Left hindlimb (tissue), 1 donor: ENCODE measurements around the gene PSD.
"Not testable (repeated sequence)": the region's sequence is repeated elsewhere in the genome, so short reads cannot be mapped to it uniquely, and the experiment has no call there.

ENCODE experiments used
- DNase-seq: peaks from one replicate; pipeline ENCODE4 v3.0.0-alpha.2; 2018

PSD gene

DNA sequence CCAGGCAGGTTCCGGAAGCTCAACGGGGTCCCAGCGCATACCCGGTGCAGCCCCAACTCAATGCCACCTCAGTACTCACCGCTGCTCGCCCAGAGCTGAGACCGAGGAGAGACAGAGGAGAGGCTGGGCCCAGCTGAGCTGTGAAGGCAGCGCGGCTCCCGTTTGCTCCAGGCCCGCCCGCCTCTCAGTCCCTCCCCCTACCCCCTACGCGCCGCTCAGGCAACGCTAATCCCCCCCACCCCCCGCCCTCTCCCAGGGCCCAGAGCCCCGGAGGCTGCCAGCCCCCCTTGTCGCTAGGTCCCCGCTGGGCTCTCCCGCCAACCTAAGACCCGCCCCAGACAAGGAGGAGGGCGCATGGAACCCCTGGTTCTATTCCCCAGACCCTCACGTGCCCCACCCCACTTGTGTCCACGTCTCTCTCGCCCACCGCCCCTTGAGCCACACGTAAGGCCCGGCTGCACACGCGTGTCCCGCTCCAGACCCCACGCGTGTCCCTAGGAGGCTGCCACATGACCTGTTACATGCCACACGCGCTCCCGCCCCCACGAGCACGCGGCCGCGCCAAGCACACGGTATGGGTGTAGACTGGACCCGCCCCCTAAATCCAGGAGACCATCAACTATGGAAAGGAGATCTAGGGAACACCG, at the start of gene PSD:
Gene PSD (minus strand): TSS at position 164 of the 647 bp plus-strand sequence. CDS start 1,747 bp downstream, outside the sequence.
- peak; percentile 26 for DNase-seq

DNA sequence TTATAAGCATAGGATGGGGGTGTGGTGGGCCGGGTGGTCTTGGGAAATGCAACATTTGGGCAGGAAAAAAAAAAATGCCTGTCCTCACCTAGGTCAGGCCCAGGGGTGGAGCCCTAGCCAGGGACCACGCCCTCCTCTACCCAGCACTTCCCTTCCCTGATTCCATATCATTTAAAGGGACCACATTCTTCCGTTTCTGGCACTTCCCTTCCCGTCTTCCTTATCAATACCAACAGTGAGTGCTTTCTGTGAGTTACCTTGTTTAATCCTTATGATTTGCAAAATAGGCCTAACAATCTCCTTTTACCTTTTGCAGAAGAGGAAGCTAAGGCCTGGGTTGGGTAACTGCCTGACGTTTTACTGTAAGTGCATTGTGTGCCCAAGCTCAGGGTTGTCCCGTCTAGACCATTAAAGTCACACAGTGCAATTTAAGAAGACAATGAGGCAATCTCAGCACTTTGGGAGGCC, 49.4 kb upstream of the PSD start:
- no peak for DNase-seq

DNA sequence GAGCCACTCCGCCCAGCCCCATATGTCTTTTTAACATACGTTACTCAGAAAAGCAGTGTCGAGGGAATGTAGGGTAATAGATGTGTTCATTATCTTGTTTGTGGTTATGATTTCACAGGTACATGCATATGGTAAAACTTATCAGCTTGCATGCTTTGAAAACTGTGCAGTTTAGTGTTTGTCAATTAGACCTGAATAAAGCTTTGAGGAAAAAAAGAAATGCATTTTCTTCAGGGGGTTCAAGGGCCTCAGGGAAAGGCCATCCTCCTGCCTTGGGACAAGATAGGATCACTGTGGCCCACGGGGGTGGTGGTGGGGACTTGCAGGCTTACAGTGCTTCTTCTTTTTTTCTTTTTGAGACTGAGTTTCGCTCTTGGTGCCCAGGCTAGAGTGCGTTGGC, 48.7 kb upstream of the PSD start:
- no peak for DNase-seq

DNA sequence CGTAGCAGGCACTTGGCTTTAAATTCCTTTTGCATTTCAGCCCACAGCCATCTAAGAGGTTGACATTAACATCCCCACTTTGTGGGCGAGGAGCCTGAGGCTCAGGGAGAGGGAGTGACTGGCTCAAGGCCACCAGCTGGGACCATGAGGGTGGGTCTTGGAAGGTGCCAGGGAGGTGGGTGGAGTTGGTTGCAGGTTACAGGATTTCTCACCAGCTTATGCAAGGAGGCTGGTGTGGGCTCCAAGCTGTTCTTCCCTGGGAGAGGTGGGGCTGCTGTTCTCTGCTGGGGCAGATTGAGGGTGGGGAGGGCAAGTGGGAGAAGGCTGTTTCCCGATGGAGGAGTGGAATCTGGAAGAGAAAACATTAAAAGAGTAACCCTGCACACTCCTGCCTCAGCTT, 46.9 kb upstream of the PSD start:
- no peak for DNase-seq

DNA sequence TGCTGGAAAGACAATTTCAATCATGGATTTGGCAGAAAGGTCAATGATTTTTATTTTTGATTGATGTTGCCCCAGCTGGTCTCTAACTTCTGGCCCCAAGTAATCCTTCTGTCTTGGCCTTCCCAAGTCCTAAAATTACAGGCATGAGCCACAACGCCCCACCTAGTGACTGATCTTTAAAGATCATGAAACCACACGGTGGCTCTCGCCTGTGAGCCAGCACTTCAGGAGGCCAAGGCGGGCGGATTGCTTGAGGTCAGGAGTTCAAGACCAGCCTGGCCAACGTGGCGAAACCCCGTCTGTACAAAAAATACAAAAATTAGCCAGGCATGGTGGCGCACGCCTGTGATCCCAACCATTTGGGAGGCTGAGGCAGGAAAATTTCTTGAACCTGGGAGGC, 45.4 kb upstream of the PSD start:
- DNase-seq, result no peak

DNA sequence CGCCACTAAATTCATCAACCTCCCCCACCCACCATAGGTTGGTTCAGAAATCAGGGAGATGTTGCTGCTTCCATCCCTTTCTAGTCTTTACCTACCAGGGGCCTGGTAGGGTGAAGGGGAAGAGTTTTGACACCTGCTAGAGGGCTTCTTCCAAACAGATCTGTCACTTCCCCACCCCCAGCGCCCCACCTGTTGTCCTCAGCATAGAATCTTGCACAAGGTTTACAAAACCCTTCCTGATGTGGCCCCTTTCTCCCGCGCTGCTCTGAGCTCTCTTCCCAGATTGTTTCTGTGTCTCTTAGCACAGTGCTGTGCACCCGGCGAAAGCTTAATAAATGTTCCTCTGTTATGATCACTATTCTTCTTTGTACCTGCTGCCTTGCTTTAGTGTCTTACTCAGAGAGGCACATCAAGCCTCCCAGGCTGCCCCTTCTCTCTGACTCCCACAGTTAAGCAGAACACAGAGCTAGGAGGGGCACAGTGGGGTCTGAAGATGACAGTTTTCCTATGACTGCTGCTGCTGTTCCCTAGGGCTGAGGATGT, 44.0 kb upstream of the PSD start:
- DNase-seq, result no peak

DNA sequence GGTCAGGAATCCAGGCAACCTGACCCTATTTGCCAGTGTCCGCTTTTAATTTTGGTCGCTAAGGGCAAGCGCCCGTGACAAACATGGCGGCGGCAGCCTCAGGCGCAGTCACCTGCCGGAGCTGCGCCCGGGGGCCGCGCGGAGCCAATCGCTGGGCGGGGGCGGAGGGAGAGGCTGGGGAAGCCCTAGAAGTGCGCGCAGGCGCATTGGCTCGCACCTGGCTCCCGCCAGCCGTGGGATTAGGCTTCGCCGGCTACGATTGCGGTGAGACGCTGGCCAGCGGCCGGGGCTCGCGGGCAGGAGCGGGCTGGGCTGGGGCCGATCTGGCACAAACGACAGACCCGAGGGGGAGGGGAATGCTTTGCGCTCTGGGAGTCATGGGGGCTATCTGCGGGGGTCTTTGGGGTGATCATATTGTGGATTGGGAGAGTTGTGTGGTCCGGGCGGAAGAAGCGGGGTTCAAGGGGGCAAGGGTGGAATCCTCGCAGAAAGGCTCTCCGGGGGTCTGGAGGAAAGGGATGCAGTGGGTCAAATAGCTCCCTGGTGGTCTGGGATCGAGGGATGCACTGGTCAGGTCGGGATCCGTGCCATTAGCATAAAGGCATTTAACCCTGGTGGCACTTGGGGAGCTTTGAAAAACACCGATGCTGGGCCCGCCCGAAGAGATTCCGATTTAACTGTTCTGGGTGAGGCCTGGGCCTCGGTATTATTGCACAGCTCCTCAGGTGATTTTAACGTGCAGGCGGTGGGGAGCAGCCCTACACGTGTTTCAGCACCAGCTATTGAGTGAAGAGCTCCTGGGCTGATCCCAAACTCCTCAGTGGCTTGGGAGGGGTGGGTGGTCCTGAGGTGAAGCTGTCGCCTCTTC, 42.8 kb upstream of the PSD start:
- peak; percentile 87 for DNase-seq

DNA sequence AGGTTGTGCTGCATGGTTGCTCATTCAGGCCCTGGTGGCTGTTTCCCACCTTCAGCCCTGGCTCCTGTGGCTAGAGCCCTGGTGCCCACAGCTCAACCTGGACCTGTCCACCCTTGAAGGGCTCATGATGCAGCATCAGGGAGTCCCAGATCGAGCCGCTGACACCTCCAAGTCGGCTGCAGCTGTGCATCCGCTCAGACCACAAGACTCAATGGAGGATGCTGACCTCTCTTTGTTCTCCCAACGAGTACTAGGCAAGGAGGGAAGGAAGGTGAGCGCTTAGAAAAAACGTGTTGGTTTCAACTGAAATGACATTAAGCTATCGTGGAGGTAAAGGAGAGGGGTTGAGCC, 42.2 kb upstream of the PSD start:
- no peak for DNase-seq

DNA sequence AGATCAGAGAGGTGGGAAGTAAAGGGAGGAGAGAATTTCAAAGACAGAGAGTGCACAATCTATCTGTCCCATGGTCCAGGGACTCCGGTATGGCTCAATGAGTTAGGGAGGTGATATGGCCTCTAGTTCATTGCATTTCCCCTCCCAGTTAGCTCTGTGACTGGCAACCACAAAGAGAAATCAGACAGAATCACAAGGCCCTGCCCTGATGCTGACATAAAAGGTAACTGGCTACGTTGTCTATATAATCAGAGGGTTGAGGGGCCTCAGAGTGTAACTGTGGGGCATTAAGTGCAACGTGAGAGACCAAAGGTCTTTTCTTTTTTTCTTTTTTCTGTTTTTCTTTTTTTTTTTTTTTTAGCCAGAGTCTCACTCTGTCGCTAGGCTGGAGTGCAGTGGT, 40.1 kb upstream of the PSD start:
- no peak for DNase-seq

DNA sequence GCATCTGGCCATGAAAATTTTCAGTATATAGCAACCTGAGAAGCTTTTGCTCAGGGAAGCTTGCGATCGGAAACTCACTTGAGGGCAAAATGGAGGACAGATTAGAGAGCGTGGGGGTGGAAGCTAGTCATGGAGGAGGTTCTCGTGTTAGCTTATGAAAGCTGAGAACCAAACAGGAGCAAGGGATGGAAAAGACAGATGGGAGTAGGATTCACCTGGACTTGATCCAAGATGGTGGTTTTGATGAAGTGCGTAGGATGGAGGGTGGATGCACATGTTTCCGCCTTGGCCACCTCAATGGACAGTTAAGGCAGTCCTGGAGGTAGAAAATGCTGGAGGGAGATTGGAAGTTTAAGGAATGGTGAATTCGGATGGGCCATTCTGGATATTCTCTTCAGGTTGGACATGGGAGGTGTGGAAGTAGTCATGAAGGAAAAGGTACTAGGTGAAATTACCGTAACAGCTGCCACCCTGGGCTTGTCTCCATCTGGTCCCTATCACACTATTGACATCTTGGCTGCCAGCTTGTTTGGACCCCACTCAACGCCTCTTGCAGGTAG, 39.1 kb upstream of the PSD start:
- no peak for DNase-seq

DNA sequence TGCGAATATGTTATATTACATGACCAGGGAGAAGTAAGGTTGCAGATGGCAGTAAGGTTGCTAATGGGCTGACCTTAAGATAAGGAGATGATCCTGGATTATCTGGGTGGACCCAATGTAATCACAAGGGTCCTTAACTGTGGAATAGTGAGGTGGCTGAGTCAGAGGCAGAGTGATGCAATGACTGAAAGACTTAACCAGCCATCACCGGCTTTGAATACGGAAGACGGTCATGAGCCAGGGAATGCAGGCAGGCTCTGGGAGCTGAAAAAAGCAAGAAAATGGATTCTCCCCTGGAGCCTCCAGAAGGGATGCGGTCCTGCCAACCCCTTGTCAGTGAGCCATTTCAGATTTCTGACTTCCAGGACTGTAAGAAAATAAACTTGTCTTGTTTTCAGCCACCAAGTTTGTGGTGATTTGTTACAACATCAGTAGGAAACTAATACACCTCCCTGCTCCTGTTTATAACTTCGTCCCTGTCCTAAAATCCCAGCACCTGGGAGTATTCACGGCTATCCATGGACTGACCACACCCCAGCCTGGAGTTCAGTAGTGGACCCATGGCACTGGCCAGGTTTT, 37.4 kb upstream of the PSD start:
- DNase-seq, result no peak

DNA sequence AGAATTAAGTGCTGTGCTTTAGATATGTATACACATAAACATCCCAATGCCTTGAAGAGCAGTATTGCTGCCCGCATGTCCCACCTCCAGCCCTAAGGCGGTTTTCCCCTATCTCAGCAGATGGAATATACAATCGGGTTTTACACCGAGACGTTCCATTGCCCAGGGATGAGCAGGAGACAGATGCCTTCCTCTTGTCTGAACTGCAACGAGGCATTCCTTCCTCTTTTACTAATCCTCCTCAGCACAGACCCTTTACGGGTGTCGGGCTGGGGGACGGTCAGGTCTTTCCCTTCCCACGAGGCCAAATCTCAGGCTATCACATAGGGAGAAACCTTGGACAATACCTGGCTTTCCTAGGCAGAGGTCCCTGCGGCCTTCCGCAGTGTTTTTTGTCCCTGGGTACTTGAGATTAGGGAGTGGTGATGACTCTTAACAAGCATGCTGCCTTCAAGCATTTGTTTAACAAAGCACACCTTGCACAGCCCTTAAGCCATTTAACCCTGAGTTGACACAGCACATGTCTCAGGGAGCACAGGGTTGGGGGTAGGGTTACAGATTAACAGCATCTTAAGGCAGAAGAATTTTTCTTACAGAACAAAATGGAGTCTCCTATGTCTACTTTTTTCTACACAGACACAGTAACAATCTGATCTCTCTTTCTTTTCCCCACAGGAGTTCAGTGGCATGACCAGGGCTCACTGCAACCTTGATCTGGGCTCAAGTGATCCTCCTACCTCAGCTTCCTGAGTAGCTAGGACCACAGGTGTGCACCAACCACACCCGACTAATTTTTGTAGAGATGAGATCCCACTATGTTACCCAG, 36.3 kb upstream of the PSD start:
- DNase-seq, result not testable (repeated sequence)

DNA sequence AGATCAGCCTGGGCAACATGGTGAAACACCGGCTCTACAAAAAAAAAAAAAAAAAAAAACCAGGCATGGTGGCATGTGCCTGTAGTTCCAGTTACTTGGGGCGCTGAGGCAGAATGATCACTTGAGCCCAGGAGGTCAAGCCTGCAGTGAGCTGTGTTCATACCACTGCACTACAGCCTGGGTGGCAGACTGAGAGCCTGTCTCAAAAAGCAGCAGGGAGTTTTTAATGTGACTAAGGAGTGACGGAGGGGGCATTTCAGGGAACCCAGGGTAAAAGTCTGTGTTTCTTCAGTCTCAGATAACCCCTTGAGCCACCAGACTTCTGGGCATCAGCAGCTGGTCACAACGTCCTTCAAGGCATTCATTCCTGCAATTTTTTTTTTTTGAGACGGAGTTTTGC, 34.9 kb upstream of the PSD start:
- no peak for DNase-seq

DNA sequence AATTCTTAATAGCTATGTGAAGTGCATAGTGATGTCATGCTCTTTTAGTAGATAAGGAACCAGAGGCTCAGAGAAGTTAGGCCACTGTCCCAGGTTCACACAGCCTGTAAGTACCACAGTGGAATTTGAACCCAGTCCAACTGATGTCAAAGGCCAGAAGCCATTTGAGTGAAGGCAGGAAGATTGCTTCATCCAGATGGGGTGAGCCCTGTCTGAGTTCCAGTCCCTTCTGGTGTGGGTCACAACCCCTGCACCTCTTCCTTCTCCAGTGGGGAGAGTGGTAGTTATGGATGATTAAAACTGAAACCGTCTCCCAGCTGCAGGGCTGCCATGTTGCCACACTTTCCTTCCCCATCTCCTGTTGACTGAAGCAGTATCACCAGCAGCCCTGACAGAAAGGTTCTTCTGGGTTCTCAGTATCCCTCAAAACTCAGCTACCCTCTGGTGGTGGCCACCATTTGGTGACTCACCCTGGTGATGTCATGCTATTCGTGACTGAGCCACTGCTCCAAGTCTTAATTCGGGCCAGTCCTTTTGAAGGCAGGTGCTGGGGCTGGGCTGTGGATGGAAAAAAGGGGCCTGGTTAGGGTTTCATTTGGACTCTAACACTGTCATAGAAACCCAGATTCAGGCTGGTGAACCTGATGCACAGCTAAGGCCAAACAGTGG, 34.2 kb upstream of the PSD start:
- no peak for DNase-seq

DNA sequence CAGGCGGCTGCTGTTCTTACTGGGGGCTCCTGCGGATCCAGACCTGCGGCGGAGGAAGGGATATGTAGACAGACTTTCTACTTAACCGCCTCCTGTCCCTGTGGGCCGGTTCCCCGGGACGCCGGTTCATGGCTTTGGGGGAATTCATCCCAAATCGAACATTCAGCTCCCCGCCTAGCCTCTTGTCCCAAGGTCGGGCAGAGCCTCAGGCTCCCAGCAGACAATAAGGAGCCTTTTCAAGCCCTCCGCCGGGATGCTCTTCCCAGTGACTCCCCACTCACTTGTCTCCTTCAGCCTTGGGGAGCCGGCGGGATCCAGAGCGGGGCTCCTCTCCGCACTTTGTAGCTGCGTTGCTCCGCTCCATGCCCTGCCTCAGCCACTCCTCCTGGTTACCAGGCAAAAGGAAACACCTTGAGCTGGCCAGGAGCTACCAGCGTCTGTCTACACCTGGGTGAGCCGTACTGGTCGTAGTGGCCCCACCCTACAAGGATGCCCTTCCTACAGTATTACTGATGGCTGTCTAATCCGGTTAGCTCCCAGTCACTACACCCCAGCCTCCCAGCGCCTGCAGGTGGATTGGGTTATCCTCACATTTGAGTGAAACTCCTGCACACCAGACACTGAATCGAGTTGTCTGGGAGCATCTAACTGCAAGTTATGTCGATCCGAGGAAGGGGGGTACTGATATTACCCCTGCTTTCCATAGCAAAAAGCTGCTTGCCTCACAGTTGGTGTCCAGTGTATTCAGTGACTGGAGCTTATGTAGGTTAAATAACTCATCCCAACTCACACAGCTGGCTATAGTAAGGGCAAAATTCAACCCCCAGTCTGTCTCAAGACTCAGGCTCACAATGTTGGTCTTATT, 32.8 kb upstream of the PSD start, which contains the start of gene C10orf95:
Gene C10orf95 (minus strand): TSS at position 439 of the 865 bp plus-strand sequence. CDS start 450 bp downstream, outside the sequence.
- no peak for DNase-seq

DNA sequence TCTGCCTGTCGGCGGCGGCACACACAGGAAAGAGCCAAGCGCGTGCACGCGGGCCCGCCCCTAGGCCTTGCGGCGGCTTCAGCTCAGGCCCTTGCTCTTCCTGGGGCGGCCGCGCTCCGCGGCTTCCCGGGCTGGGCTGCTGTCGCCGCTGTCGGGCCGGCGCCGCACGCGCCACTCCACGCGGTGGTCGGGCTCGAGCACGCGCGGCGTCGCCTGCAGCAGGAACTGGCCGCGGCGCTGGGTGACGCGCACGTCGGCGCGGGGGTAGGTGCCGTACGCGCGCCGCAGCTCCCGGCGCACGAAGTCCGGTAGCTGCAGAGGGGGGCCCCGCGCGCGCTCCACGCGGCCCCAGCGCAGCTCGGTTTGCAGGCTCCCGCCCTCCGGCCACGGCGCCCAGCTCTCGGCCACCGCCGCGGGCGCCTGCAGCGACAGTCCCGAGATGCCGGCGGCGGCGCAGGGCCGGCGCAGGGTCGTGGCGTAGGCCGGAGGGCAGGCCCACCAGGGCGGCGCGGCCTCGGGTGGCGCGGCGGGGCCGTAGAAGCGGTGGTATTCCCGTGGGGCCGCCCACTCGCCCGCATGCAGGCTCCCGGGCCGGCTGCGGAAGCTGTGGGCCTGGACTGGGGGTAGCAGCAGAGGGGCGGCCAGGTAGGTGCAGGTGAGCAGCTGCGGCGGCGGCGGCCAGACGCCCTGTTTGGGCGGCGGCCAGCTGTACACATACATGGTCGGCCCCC, 32.0 kb upstream of the PSD start:
- DNase-seq, result peak; percentile 84

DNA sequence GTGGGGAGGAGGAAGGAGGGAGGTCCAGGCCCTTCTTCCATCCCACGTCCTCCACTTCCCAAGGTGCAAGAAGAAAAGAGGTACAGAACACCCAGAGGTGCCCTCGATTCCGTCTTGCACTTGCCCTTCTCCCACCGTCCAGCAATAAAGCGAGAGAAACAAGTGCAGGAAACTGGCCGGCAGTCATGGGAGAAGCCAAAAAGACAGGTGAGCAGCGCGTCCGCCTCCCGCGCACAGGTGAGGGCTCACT, 31.5 kb upstream of the PSD start:
- no peak for DNase-seq

DNA sequence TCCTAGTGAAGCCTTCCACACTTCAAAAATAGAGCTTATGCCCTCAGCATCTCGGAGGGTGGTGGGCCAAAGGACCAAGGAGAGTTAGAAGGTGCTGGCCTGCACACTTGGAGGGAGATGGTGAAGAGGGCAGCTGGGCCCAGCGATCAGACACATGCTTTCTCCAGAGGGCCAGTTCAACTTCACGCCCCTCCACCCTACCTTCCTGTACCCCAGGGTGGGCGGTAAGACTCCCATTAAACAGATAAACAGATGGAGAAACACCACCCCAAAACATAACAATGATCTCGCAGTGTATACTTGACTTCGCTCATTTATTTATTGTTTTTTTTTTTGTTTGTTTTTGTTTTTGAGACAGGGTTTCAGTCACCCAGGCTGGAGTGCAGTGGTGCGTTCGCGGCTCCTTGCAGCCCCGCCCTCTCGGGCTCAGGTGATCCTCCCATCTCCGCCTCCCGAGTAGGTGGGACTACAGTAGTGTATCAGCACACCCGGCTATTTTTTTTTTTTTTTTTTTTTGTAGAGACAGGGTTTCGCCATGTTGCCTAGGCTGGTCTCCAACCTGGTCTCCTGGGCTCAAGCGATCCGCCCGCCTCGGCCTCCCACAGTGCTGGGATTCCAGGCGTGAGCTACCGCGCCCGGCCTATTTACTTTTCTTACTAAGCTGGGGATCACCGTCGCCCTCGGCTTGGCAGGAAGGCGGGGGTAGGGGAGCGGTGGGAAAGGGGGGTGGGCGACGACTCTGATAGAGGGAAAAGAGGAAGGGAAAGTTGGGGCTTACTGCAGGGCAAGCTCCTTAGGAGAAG, 30.9 kb upstream of the PSD start:
- no peak for DNase-seq

DNA sequence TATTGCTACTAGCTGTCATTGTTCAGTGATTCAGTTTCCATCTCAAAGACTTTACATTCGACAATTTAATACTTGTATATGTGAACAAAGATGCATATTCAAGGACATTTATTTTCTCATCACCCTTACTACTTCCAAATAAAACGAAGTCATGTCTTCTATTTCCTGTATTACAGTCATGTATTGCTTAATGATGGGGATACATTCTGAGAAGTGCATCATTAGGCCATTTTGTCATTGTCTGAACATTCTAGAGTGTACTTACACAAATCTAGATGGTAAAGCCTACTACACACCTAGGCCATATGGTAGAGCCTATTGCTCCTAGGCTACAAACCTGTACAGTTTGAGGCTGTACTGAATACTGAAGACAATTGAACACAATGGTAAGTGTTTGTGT, 26.3 kb upstream of the PSD start:
- DNase-seq, result no peak

DNA sequence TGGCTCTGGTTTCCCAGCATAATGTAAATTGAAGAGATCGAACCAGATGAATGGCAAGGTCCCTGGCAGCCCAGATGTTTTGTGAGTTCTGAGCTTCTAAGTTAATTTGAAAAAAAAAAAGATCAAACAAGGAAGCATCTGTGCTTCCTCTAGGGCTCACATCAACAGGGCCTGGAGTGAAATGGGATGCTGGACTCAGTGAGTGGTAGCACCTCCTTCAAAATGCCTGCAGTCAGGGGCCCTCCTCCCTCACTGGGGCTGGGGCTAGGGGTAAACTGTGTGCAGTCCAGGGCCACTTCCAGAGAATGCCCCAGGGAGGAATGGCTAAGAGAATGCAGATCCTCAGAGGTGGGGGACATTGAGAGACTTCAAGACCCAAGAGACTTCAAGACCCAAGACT, 19.8 kb upstream of the PSD start:
- DNase-seq, result no peak
